GM18861 (cell line): ENCODE data around the gene RAD51B.

Source experiments
- ATAC-seq: cut with Tn5 transposase; IDR thresholded peaks from one replicate; pipeline ENCODE4 v1.9.1; 2021; ENCODE audit not compliant: unreplicated experiment

RAD51B gene

DNA sequence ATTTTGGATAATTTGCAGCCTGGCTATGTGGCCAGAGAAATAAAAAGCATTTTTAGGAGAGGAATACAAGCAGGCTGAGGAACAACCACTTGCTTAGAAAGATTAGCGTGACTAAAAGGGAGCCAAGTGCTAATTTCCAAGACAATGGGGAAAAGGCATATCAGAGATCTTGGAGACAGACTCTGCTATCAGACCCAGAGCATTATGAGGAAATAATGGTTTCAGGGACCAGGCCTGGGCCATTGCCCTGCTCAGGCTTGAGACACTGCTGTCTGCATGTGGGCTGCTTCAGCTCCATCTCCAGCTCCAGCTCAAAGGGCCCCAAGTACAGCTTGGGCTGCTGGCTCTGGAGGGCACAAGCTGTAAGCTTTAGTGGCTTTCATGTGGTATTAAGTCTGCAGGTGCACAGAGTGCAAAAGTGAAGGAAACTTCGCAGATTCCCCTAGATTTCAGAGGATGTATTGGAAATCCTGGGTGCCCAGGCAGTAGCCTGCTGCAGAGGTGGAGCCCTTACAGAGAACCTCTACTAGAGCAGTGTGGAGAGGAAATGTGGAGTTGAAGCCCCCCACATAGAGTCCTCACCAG, 524.0 kb downstream of the RAD51B start:
- ATAC-seq = no peak

DNA sequence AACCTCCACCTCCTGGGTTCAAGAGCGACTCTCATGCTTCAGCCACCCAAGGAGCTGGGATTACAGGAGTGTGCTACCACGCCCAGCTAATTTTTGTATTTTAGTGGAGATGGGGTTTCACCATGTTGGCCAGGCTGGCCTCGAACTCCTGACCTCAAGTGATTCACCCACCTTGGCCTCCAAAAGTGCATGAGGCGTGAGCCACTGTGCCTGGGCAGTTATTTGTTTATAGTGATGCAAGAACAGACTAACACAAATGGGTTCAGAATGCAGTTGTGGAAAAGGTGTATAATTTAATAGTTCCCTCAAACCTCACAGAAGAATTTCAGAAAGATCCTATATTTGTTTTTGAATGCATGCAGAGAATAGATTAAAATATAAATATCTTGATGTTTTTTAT, 526.2 kb downstream of the RAD51B start:
- no peak for ATAC-seq

- ATAC-seq = no peak
Observed at GRCh38 chr14:68346556-68347343, 527.2 kb downstream of the RAD51B start.

- ATAC-seq = no peak
Observed at GRCh38 chr14:68349900-68350629, 530.5 kb downstream of the RAD51B start.

- ATAC-seq = no peak
Observed at GRCh38 chr14:68355415-68355814, 535.8 kb downstream of the RAD51B start.

DNA sequence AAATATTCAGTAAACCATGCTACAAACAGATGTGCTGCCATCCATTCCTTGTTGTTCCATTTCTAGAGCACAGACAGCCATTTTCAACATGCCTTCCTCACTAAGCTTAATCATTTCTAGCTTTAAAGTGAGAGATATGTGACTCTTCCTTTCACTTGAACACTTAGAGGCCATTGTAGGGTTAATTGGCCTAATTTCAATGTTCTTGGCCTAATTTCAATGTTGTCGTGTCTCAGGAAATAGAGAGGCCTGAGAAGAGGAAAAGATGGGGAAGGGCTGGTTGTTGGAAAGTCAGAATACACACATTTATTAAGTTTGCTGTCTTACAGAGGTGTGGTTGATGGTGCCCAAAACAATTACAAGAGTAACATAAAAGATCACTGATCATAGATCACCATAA, 538.2 kb downstream of the RAD51B start:
- no peak for ATAC-seq

GRCh38 chr14:68358500-68358899, 538.9 kb downstream of the RAD51B start:
- no peak for ATAC-seq

DNA sequence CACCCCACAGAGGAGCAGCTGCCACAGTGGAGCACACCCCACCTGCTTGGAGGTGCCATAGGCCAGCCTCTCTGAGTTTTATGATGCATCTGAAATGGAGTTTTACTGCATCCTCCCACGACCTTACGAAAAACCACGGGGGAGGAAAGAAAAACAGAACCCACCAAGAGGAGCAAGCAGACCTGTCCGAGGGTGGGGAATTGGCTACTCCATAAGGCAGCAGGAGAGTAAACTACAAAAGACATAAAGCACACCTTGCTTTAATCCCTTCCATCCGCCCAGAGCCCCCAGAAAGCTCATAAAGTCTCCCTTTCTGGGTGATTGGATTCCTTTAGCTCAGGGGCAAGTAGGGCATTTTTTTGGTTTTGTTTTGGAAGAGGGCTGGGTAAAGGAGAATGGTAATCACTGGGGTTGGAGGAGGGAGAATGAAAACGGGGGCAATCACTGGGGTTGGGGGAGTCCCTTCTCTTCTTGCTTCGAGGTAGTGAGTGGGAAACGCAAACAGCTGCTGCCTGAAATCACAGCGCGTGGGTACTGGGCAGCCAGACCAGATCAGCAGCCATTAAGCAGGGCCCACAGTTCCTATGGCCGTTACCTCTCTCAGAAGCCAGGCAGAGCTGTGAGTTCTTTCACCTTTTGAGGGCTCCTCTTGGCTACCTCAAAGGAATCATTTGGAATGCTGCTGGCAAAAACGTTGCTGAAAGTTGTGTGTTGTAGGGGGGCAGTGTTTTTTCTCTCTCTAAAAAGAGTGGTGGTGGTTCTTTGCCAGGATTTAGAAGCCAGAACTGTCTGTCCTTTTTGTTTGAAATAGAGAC, 539.6 kb downstream of the RAD51B start:
- ATAC-seq = no peak

DNA sequence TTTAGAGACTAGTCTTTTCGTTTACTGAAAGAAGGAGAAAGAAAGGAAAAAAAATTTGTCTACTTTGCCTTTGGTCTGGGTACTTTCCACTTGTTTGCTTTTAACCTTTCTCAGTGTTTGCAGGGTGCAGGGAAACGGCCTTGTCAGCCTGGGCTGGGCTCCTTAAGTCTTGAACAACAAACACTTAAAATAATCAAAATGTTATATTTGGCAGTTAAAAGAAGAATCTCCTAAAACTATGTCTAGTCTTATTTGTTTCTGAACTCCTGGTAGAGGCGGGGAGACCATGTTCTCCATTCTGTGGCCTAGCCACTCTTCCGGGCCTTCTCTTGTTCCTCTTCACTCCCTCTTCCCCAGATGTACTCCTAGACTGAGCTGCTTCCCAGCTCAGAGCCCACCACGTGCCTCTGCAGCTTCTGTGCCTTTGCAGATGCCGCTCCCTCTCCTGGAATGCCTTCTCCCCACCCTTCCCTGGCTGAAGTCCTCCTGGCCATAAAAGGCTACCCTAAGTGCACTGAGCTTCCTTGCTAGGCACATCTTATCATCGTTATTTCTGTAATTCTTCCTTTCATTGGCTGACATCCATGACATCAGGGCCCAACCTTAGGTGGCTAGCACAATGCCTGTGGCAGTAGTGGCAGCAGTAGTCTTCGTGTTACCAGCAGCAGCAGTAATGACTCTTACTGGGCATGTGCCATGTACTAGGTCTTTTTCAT, 540.4 kb downstream of the RAD51B start:
- ATAC-seq = no peak

DNA sequence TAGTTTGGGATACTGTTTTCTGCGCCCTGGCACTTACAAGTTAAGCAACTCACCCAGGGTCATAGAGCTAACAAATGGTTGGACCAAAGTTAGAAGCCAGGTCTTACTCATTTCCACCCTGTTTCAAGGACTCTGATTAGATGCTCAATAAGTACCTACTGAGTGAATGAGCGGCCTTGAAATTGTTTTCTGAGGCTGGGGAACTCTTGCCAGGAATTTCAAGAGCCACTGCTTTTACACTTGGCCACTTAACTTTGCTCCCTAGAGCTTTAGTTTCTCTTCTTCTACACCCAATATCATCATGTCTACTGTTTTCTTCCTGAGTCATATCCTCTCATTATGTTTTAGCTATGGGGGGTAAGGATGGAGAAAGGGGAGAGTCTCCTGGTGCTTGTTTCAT, 541.7 kb downstream of the RAD51B start:
- ATAC-seq = no peak

DNA sequence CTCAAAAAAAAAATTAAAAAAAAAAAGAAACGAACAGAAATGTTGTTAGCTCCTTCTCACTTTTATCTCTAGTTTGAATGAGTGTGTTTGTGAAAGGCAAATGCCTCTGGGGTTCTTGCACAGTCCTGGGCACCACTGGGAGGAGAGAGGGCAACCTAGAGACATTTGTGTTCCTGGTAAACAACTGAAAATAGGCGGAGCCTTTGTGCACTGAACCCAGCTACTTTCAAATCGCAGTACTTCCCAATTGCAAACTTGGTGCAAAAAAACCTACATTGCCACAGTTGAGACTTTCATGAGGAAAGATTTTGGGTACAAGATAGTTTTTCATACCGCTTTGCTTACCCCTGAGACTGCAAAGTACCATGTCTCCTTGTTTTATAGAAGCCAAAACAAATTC, 543.3 kb downstream of the RAD51B start:
- no peak for ATAC-seq

GRCh38 chr14:68363466-68363842, 543.9 kb downstream of the RAD51B start:
- ATAC-seq = no peak

- ATAC-seq = no peak
Observed at GRCh38 chr14:68363843-68364767, 544.5 kb downstream of the RAD51B start.

DNA sequence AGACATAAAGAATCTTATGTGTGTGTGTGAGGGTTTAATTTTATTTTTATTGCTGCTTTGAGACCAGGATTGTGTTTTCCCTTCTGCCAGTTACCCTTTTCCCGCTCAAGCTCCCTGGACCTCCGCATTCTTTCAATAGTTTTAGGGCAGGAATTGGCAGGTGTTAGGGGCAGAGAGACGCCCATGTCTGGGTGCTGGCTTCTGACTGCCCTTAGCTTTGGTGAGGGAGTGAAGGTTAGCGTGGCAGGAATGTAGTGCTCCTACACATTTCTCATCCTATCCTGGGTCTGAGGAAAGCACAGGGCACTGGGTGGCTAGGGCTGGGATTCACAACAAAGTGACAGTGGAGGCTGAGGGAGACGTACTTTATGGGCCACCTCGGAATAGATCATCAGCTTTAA, 545.2 kb downstream of the RAD51B start:
- ATAC-seq = no peak

DNA sequence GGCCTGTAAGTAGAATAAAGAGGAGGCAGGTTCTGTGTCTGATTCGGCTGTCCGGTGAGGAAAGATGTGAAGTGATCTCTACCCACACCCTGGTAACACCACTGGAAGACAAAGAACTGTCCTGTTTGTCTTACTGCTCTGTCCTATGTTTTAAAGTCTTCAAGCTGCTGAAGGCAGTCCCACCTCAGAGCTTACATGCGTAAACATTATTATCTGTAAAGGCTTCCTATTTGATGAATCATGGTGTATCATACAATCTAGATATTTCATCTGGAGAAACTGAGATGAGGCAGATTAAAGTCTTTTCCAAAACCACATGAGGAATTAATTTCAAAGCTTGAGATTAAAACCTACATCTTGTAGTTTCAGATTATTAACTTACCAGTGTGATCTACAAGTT, 545.6 kb downstream of the RAD51B start:
- ATAC-seq = no peak

DNA sequence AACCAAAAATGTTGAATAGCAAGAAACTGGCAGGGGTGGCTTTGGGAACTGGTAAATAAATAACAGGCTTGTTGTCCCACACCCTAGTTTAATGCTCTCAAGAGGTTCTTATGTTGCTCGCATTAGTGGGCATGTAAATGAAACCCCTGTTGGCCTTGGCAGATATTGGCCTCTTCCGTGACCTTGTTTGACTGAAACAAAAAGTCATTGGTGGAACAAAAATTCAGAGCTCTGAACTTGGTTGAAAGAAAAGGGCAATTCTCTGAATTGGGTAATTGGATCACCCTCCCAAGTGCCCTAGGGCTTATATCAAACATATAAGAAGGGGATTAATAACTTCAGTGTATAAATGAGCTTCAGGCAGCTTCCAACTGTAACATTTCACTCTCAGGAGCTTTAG, 547.1 kb downstream of the RAD51B start:
- ATAC-seq = no peak

DNA sequence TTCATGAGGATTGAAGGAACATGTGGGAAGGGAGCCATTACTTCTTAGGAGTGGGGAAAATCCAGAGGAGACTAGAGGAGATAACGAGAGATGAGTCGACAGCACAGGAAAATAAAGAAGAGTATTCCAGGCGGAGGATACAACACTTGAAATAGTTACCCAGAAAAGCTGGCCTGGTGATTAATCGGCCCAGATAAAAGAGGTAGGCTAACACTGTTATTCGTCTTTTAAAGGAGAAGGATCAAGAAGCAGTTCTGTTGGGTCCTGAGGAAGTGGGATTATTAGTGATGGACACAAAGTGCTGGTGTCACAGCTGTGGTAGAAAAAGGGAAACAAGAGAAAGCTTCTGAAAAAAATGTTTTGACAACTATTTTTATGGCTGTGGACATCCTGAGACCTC, 548.0 kb downstream of the RAD51B start:
- ATAC-seq = no peak

DNA sequence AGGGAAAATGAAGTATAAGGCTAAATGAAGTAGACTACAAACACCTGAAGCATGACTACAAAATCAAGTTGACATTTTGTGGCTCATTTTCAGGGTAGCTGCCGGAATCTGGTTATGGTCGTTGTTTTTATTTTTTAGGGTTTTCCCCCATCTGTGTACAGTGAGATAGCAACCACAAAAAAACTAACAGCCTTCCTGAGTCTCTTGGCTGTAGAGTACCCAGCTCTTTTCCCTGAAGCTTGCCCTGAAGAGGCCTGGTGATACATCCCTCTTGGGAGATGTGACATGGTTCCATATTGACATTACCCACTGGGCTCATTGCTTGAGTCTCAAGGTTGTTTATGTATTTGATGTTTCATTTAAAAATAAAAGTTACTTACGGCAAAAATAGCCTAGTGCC, 549.3 kb downstream of the RAD51B start:
- ATAC-seq = peak; percentile 42

- ATAC-seq = no peak
Observed at GRCh38 chr14:68369281-68370056, 549.9 kb downstream of the RAD51B start.
